Testis (tissue), 3 donors: ENCODE measurements around the gene PRR33. TPM values are rescaled to one million over a fixed set of nuclear protein-coding genes. Genes with fewer than 3 reads are reported as not detected.

ENCODE experiments used
- DNase-seq: peaks from one replicate; pipeline ENCODE4 v3.0.0-alpha.2; 2019
- H3K27ac ChIP-seq, 2 donors: fragments of 200-600 bp; sonication (generic); one replicate each; pipeline ENCODE4 v1.5.1; 2019
- H3K27me3 ChIP-seq: fragments of 200-600 bp; sonication (generic); one replicate; pipeline ENCODE4 v1.5.1; 2019
- H3K36me3 ChIP-seq: fragments of 200-600 bp; sonication (generic); one replicate; pipeline ENCODE4 v1.5.1; 2017; ENCODE audit warnings: low read depth; ENCODE audit errors: missing control alignments
- H3K4me1 ChIP-seq: fragments of 200-600 bp; sonication (generic); one replicate; pipeline ENCODE4 v1.5.1; 2019
- H3K4me3 ChIP-seq, 2 donors: fragments of 200-600 bp; sonication (generic); one replicate each; pipeline ENCODE4 v1.5.1; 2017 to 2019
- H3K9me3 ChIP-seq: fragments of 200-600 bp; sonication (generic); one replicate; pipeline ENCODE4 v1.5.1; 2017
- POLR2A ChIP-seq: fragments of 450-650 bp; IDR thresholded peaks from one replicate; pipeline ENCODE4 v1.6.1; 2017; ENCODE audit warnings: antibody characterized with exemption, mild to moderate bottlenecking, moderate library complexity
- WGBS, 2 donors: methylation state at CpG; one replicate each; pipeline ENCODE4 v1.1.5; 2018; 5-methylcytosine and 5-hydroxymethylcytosine counted together
- intact Hi-C: fragments of 100-400 bp; cut with DNase I; formaldehyde crosslinking; loops from one replicate; pipeline ENCODE4 v1.15.1; 2023; ENCODE audit warnings: low total_unique reads
- polyA plus RNA-seq: library from polyadenylated mRNA; stranded (reverse); fragments of 350-450 nt; fragmentation: Illumina TruSeq; extraction: RNeasy Lipid Tissue Mini Kit (QIAGEN cat#74804); gene quantifications from one replicate; pipeline ENCODE4 v1.2.3, GENCODE V29; 2014; ENCODE audit warnings: low read depth, low replicate concordance; ENCODE audit not compliant: insufficient read depth
- total RNA-seq, 2 donors: library from RNA; depleted of rRNA; stranded (reverse); fragments of >200 nt; gene quantifications; one replicate each; pipeline ENCODE4 v1.2.3, GENCODE V29; 2016
- TF ChIP-seq, protein P1 (sequence below), 3 experiments: fragments of 450-650 bp in 2 of 3; fragments of 200-600 bp in 1 of 3; sonication (generic) in 1 of 3; IDR thresholded peaks; one replicate each; pipeline ENCODE4 v1.5.1; 2016 to 2019; ENCODE audit warnings: antibody characterized with exemption in 3 of 3, mild to moderate bottlenecking in 2 of 3, moderate library complexity in 1 of 3

PRR33 gene
- total and polyA plus RNA-seq, 3 donors from 2014 or later: 0.06 TPM; not detected in 2

DNA sequence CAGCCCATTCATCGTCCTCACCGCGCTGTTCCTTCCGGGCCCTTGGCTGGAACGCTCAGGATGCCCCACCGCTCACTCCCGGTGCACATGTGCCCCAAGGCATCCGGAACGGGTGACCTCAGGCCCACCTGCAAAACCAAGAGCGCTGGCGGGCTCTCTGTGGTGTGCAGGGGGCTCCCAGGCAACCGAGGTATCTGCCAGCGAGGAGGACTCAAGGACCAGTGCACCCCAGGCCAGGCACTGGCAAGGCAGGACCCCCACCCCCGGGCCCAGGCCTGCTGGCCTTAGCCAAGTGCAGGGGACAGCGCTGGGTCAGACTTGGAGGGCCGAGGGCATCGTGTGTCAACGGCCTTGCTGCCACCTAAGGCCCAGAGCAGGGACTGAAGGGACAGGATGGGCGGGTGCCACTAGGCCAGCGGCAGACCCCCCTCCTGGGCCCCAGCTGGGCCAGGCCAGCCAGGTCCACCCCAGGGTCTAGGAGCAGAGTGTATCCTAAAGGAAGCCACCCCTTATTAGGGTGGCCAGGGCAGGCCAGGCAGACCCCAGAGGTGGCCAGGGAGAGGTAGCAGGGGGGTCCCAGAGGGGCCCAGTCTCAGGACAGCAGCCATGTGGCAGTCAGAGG is 36.3 kb upstream of the PRR33 start:
- H3K27me3 ChIP-seq: no peaks in the 10 kb centered on the region
- no peak for DNase-seq
- peaks cover 38% of the 10 kb centered on the region for H3K4me1 ChIP-seq
- no peak overlapping the region for H3K4me3 ChIP-seq
- WGBS, 2 donors: 63 to 73% methylated on average over 11 to 20 of the region's 20 CpGs
- peak overlapping the region in 1 of 2 donors; percentile 71 for H3K27ac ChIP-seq
- no peaks in the 10 kb centered on the region for H3K9me3 ChIP-seq
- no peak for TF ChIP-seq POLR2A
- TF ChIP-seq, protein P1, sequence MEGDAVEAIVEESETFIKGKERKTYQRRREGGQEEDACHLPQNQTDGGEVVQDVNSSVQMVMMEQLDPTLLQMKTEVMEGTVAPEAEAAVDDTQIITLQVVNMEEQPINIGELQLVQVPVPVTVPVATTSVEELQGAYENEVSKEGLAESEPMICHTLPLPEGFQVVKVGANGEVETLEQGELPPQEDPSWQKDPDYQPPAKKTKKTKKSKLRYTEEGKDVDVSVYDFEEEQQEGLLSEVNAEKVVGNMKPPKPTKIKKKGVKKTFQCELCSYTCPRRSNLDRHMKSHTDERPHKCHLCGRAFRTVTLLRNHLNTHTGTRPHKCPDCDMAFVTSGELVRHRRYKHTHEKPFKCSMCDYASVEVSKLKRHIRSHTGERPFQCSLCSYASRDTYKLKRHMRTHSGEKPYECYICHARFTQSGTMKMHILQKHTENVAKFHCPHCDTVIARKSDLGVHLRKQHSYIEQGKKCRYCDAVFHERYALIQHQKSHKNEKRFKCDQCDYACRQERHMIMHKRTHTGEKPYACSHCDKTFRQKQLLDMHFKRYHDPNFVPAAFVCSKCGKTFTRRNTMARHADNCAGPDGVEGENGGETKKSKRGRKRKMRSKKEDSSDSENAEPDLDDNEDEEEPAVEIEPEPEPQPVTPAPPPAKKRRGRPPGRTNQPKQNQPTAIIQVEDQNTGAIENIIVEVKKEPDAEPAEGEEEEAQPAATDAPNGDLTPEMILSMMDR (IDR thresholded peaks at IDR 0.05): no peak
- H3K36me3 ChIP-seq: no peaks in the 10 kb centered on the region
- intact Hi-C loops: no loop called here

- intact Hi-C loops: no loop called here
- no peak for TF ChIP-seq POLR2A
- TF ChIP-seq, protein P1 (IDR thresholded peaks at IDR 0.05): no peak
- Histone ChIP-seq H3K27me3 (no peaks in the 10 kb centered on the region), H3K4me1 (peaks cover 44% of the 10 kb centered on the region), H3K9me3 (no peaks in the 10 kb centered on the region), H3K36me3 (no peaks in the 10 kb centered on the region), H3K27ac (peak overlapping the region in 1 of 2 donors; percentile 71), H3K4me3 (no peak overlapping the region)
- DNase-seq: peak; percentile 63
- WGBS, 2 donors: 60 to 78% methylated on average over 15 to 25 of the region's 28 CpGs
These were observed 35.5 kb upstream of the PRR33 start for GRCh38 chr11:1927026-1927847.

DNA sequence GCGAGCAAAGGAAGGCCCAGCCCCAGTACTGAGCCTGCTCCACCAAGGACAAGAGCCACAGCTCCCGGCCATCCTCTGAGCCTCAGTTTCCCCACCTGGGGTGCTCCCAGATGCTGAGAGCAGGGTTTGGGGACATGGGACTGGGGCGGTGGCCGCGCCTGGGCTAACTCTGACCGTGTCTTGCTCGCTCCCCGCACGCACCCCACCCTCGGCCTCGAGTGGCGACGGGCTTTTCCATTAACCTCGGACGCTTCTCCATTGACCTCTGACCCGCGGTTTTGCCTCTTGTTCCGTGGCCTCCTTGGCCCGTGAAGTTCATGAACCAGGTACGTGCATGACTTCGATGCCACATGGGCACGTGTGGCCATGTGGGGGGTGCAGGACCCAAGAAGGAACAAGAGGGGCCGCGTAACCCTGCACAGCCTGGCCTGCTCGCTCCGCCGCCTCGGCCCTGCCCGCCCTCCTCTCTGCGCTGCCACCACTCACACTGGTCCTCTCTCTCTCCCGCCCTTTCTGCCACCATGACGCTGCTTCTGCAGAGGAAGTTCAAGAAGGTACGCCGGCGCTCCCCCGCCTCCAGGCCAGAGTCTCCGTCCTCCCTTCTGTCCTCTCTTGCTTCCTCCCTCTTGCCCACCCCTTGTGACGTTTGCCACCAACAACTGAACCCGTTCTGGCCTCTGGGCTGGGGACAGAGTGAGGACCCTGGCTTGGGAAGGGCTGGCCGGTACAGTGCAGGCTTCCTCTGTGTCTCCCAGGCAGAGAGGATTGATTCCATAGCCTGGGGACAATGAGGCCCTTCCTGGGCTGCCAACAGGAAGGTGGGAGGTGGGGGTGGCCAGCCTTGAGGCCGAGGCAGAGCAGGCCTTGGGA is 34.7 kb upstream of the PRR33 start:
- Histone ChIP-seq H3K9me3 (no peaks in the 10 kb centered on the region), H3K4me3 (no peak overlapping the region), H3K36me3 (no peaks in the 10 kb centered on the region), H3K4me1 (peaks cover 43% of the 10 kb centered on the region), H3K27me3 (no peaks in the 10 kb centered on the region), H3K27ac (peak overlapping the region in 1 of 2 donors; percentile 71)
- DNase-seq: no peak
- no peak for TF ChIP-seq POLR2A
- TF ChIP-seq, protein P1 (IDR thresholded peaks at IDR 0.05): no peak
- 86 to 87% methylated on average over 40 to 41 of the region's 41 CpGs for WGBS, 2 donors
- intact Hi-C loops: no loop called here

GRCh38 chr11:1925373-1926155 is 33.9 kb upstream of the PRR33 start:
- TF ChIP-seq, protein P1 (IDR thresholded peaks at IDR 0.05): no peak
- no peak for TF ChIP-seq POLR2A
- DNase-seq: no peak
- Histone ChIP-seq H3K4me3 (no peak overlapping the region), H3K27ac (no peak overlapping the region), H3K27me3 (no peaks in the 10 kb centered on the region), H3K9me3 (no peaks in the 10 kb centered on the region), H3K4me1 (peaks cover 42% of the 10 kb centered on the region), H3K36me3 (no peaks in the 10 kb centered on the region)
- intact Hi-C loops: no loop called here
- WGBS, 2 donors: 91 to 94% methylated on average over 13 to 23 of the region's 23 CpGs
